ENCODE measurements around the gene CDH22. TPM values are rescaled to one million over a fixed set of nuclear protein-coding genes. Genes with fewer than 3 reads are reported as not detected.
A peak's percentile ranks its signal among the peaks of the same experiment; 100 is the strongest.

Gene CDH22
- total and polyA plus RNA-seq, 9 of the 15 experiments (the other 6 are each of a cell fraction or from before 2014, with no cell fraction given) = 0.07 to 0.08 TPM; not detected in 7

DNA sequence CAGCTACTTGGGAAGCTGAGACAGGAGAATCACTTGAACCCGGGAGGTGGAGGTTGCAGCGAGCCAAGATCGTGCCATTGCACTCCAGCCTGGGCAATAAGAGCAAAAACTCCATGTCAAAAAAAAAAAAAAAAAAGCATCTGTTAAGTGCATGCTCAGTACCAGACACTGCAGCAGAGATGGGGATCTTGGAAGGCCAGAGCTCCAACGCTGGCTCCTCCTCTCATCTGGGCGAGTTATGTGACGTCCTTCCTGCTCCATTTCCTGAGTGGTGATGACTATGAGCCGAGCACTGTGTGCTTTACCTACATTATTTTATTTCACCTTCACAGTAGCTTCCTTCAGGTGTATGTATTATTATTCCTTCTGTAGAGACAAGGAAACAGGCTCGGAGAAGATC, 38.5 kb upstream of the CDH22 start:
- no peak overlapping the region for H3K9ac ChIP-seq (ENCODE audit: insufficient read depth in 1 of 2, low read depth in 2 of 2, low read length in 2 of 2)
- DNase-seq (ENCODE audit: extremely low read depth in 1 of 4, low spot score in 3 of 4) = no peak
- ChIA-PET CTCF (ENCODE audit: low intra/inter-chr PET ratio) (interaction anchor here (0.7 kb wide), 1 partner anchor 219 kb away, joined by 6 read pairs; no protein-coding TSS in a partner anchor), POLR2A (interaction anchor here (0.6 to 1.3 kb wide), 5 partner anchors 9 to 32 kb away, joined by 3 to 5 read pairs (median 3); no protein-coding TSS in a partner anchor)
- no peak overlapping the region for H3K27ac ChIP-seq (ENCODE audit: extremely low read depth, low read depth, low read length)
- 82% methylated on average over 8 of the region's 8 CpGs for WGBS (ENCODE audit: insufficient coverage, low coverage, missing lambda C conversion rate)
- peaks cover 24 to 37% of the 10 kb centered on the region in 2 experiments for H3K4me1 ChIP-seq (replicated peaks in 1 of 2; ENCODE audit: control insufficient read depth in 2 of 2, insufficient read depth in 2 of 2, low read length in 2 of 2)
- peak; percentile 35 for FAIRE-seq
- peaks cover 18% of the 10 kb centered on the region for H4K20me1 ChIP-seq (replicated peaks; ENCODE audit: control insufficient read depth, insufficient read depth, low read length)
- in situ Hi-C loops (cut with MboI) (no loop called here), intact Hi-C loops (cut with micrococcal nuclease) (no loop called here)
- H3K79me2 ChIP-seq (ENCODE audit: control insufficient read depth, insufficient read depth, low read length) = no peaks in the 10 kb centered on the region
- ATAC-seq = no peak
- H3K9me1 ChIP-seq (ENCODE audit: control insufficient read depth, insufficient read depth, low read length) = peaks cover 2% of the 10 kb centered on the region
- H3K4me3 ChIP-seq = no peak overlapping the region
- TF ChIP-seq ZNF444 (CRISPR knock-in tag; IDR thresholded peaks at IDR 0.05) (no peak), ZFP36 (IDR thresholded peaks at IDR 0.05; ENCODE audit: low read depth, low read length, partially characterized antibody) (no peak), POLR2B (IDR thresholded peaks at IDR 0.05; ENCODE audit: low read depth, partially characterized antibody) (no peak), CREM (IDR thresholded peaks at IDR 0.05; ENCODE audit: low read depth) (no peak), PTTG1 (tag; IDR thresholded peaks at IDR 0.05; ENCODE audit: low read depth) (no peak), MTA3 (IDR thresholded peaks at IDR 0.05; ENCODE audit: borderline replicate concordance) (no peak), NFIC (IDR thresholded peaks at IDR 0.05) (no peak), GTF2A2 (tag; IDR thresholded peaks at IDR 0.05) (no peak), CC2D1A (IDR thresholded peaks at IDR 0.05) (no peak), ZSCAN29 (IDR thresholded peaks at IDR 0.05) (no peak), MED1 (CRISPR knock-in tag; IDR thresholded peaks at IDR 0.05; ENCODE audit: borderline replicate concordance) (no peak)
- TF ChIP-seq, protein P1, sequence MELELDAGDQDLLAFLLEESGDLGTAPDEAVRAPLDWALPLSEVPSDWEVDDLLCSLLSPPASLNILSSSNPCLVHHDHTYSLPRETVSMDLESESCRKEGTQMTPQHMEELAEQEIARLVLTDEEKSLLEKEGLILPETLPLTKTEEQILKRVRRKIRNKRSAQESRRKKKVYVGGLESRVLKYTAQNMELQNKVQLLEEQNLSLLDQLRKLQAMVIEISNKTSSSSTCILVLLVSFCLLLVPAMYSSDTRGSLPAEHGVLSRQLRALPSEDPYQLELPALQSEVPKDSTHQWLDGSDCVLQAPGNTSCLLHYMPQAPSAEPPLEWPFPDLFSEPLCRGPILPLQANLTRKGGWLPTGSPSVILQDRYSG (tag; conservative IDR thresholded peaks at IDR 0.05; ENCODE audit: low read depth) = no peak
- TF ChIP-seq, protein P2, sequence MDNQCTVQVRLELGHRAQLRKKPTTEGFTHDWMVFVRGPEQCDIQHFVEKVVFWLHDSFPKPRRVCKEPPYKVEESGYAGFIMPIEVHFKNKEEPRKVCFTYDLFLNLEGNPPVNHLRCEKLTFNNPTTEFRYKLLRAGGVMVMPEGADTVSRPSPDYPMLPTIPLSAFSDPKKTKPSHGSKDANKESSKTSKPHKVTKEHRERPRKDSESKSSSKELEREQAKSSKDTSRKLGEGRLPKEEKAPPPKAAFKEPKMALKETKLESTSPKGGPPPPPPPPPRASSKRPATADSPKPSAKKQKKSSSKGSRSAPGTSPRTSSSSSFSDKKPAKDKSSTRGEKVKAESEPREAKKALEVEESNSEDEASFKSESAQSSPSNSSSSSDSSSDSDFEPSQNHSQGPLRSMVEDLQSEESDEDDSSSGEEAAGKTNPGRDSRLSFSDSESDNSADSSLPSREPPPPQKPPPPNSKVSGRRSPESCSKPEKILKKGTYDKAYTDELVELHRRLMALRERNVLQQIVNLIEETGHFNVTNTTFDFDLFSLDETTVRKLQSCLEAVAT (IDR thresholded peaks at IDR 0.05) = no peak
- no peak overlapping the region for H2AFZ ChIP-seq (ENCODE audit: low read depth, low read length)
- peaks cover 12 to 21% of the 10 kb centered on the region in 2 experiments; a peak in 4 of 5 replicates for H3K27me3 ChIP-seq (ENCODE audit: control insufficient read depth in 2 of 2, insufficient read depth in 2 of 2, low read length in 2 of 2)
- BruUV-seq (replicated peaks) = no TSS peak
- H3K9me3 ChIP-seq (replicated peaks; ENCODE audit: control insufficient read depth, insufficient read depth, low read depth, low read length) = no peaks in the 10 kb centered on the region
- no peak overlapping the region for H3K4me2 ChIP-seq (ENCODE audit: insufficient read depth, low read length)
- peaks cover 30% of the 10 kb centered on the region; the same call in 2 of the 3 replicates for H3K36me3 ChIP-seq (ENCODE audit: control insufficient read depth, insufficient read depth, low read length)
